Right atrium auricular region (tissue), 2 donors: ENCODE measurements around the gene XYLB. TPM values are rescaled to one million over a fixed set of nuclear protein-coding genes. Genes with fewer than 3 reads are reported as not detected.

Experiments used
- DNase-seq: peaks from one replicate; pipeline ENCODE4 v3.0.0-alpha.2; 2019; ENCODE audit warnings: low spot score
- H3K27ac ChIP-seq, 2 donors: fragments of 200-600 bp; sonication (generic); 1 replicate in 1 of 2; 2 replicates in 1 of 2; pipeline ENCODE4 v1.5.1; 2016 to 2019
- H3K27me3 ChIP-seq, 2 donors: fragments of 200-600 bp; sonication (generic); one replicate each; pipeline versions ENCODE4 v1.5.1 to v1.6.0; 2017 to 2019
- H3K36me3 ChIP-seq: fragments of 200-600 bp; sonication (generic); one replicate; pipeline ENCODE4 v1.5.1; 2016
- H3K4me1 ChIP-seq, 2 donors: fragments of 200-600 bp; sonication (generic); one replicate each; pipeline versions ENCODE4 v1.5.1 to v1.6.0; 2017 to 2019
- H3K4me3 ChIP-seq, 2 donors: fragments of 200-600 bp; sonication (generic); 1 replicate in 1 of 2; 2 replicates in 1 of 2; pipeline ENCODE4 v1.5.1; 2017 to 2019; ENCODE audit warnings: mild to moderate bottlenecking in 1 of 2, moderate library complexity in 1 of 2
- H3K9me3 ChIP-seq, 2 donors: fragments of 200-600 bp; sonication (generic); one replicate each; pipeline ENCODE4 v1.5.1; 2019
- CTCF ChIP-seq, 2 donors: fragments of 200-600 bp; sonication (generic); IDR thresholded peaks; one replicate each; pipeline ENCODE4 v1.5.1; 2019; ENCODE audit warnings: antibody characterized with exemption in 2 of 2
- total RNA-seq, 2 donors: library from RNA; depleted of rRNA; stranded (reverse); fragments of >200 nt; gene quantifications; one replicate each; pipeline ENCODE4 v1.1.0, GENCODE V29; 2016

Gene XYLB
- total RNA-seq, 2 donors from 2014 or later: 0.70 to 0.79 TPM

DNA sequence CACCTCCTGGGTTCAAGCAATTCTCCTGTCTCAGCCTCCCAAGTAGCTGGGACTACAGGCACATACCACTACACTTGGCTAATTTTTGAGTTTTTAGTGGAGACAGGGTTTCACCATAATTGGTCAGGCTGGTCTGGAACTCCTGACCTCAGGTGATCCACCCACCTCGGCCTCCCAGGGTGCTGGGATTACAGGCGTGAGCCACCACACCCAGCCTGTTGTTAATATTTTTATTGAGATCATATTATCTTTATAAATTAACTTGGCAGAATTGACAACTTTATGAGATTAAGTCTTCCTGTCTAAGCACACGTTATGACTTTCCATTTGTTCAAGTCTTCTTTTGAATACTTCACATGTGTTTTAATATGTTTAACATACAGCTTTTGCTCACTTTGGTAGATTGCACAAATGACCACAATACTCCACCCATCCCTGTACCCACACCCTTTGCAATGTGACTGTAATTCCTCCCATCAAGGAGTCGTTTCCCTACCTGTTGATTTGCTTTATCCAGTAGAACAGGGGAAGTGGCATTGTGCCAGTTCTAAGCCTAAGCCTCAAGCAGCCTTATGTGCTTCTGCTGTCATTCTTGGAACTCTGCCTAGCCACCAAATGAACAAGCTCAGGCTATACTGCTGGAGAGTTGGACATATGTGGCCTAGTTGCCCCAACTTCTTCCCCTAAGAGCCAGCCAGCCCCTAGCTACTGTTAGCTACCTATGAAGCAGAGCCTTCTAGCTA is 8.2 kb downstream of the XYLB start:
- H3K36me3 ChIP-seq: no peaks in the 10 kb centered on the region
- no peak for TF ChIP-seq CTCF (IDR thresholded peaks at IDR 0.05)
- H3K4me1 ChIP-seq: no peaks in the 10 kb centered on the region
- no peak overlapping the region for H3K4me3 ChIP-seq
- H3K27ac ChIP-seq: no peak overlapping the region
- no peak for DNase-seq
- no peaks in the 10 kb centered on the region for H3K27me3 ChIP-seq
- H3K9me3 ChIP-seq: no peaks in the 10 kb centered on the region

DNA sequence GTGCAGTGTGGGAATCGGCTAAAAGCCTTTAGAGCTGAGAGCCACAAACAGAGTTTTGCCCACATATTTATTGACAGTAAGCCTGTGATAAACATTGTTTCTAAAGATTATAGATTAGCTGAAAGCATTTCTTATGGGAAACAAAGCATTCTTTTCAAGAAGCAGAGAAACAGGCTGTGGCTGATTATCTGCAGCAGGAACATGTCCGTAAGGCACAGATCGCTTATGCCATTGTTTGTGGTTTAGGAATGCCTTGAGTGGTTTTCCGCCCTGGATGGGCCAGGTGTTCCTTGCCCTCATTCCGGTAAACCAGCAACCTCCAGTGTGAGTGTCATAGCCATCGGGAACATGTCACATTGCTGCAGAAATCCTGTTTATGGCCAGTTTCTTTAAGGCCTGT is 12.5 kb downstream of the XYLB start:
- no peak for TF ChIP-seq CTCF (IDR thresholded peaks at IDR 0.05)
- no peaks in the 10 kb centered on the region for H3K27me3 ChIP-seq

GRCh38 chr3:38360345-38360744 is 13.8 kb downstream of the XYLB start:
- no peak overlapping the region for H3K4me3 ChIP-seq
- no peaks in the 10 kb centered on the region for H3K27me3 ChIP-seq
- TF ChIP-seq CTCF (IDR thresholded peaks at IDR 0.05): no peak
- no peaks in the 10 kb centered on the region for H3K9me3 ChIP-seq
- H3K27ac ChIP-seq: no peak overlapping the region
- no peaks in the 10 kb centered on the region for H3K4me1 ChIP-seq
- DNase-seq: no peak
- H3K36me3 ChIP-seq: no peaks in the 10 kb centered on the region

More for the DNA sequence above, 12.5 kb downstream of the XYLB start:
- Histone ChIP-seq H3K9me3 (no peaks in the 10 kb centered on the region), H3K4me1 (no peaks in the 10 kb centered on the region), H3K36me3 (no peaks in the 10 kb centered on the region), H3K4me3 (no peak overlapping the region), H3K27ac (no peak overlapping the region)
- DNase-seq: no peak

DNA sequence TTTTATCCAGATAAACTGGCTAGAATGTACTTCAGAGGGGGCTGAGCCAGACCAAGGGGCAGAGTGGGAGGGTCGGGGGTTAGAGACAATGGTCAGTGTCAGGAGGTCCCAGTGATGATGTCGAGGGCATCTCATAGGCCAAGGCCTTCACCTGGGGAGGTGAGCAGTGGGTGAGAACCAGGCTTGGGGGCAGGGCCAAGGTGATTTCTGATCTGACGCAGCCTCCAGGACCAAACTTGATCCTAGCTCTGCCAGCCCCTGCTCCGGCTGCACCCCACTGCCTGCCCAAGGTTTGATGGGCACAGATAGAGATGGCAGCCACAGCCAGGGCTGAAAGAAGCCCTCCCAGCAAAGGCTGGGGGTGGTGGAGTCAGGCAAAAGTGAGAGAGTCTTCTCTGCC is 14.9 kb downstream of the XYLB start:
- Histone ChIP-seq H3K9me3 (no peaks in the 10 kb centered on the region), H3K27ac (no peak overlapping the region), H3K4me3 (no peak overlapping the region), H3K36me3 (no peaks in the 10 kb centered on the region), H3K27me3 (no peaks in the 10 kb centered on the region), H3K4me1 (no peaks in the 10 kb centered on the region)
- TF ChIP-seq CTCF (IDR thresholded peaks at IDR 0.05): no peak
- no peak for DNase-seq

- no peak for TF ChIP-seq CTCF (IDR thresholded peaks at IDR 0.05)
- H3K27ac ChIP-seq: no peak overlapping the region
- DNase-seq: no peak
- H3K4me3 ChIP-seq: no peak overlapping the region
- H3K4me1 ChIP-seq: no peaks in the 10 kb centered on the region
- no peaks in the 10 kb centered on the region for H3K36me3 ChIP-seq
- no peaks in the 10 kb centered on the region for H3K27me3 ChIP-seq
- H3K9me3 ChIP-seq: no peaks in the 10 kb centered on the region
Observed at GRCh38 chr3:38362825-38363224, 16.2 kb downstream of the XYLB start.
